K562 (cell line): ENCODE data around the gene ITGAX. TPM values are rescaled to one million over a fixed set of nuclear protein-coding genes. Genes with fewer than 3 reads are reported as not detected.

Experiments used
- ATAC-seq: fragments of 200-7000 bp; cut with Tn5 transposase; 3 replicates; pipeline ENCODE4 v1.9.1; 2020; ENCODE audit warnings: moderate library complexity
- BruUV-seq: library from RNA; stranded (reverse); fragments of 400-500 nt; replicated peaks from 2 replicates; lab custom pipeline; 2021; lab: Mats Ljungman, UMichigan
- CTCF ChIA-PET: fragments of 300-600 bp; formaldehyde crosslinking; extraction: SDS; loops from one replicate; lab custom pipeline; 2021; ENCODE audit warnings: low intra/inter-chr PET ratio; lab: Yijun Ruan, JAX
- POLR2A ChIA-PET: fragments of 300-600, 350-650 bp; sonication (Branson Sonifier 250); formaldehyde crosslinking; extraction: SDS; loops from one replicate; lab custom pipeline; 2021; ENCODE audit warnings: antibody characterized with exemption, inconsistent platforms; lab: Yijun Ruan, JAX
- DNase-seq, 4 experiments: peaks; one replicate each; pipeline versions ENCODE4 v3.0.0 to v3.0.0-alpha.2; 2011 to 2018; ENCODE audit warnings: low spot score in 3 of 4, mixed read lengths in 3 of 4; ENCODE audit errors: extremely low read depth in 1 of 4
- FAIRE-seq: peaks from 2 replicates; lab custom pipeline; 2011; peaks lifted over from hg19 to GRCh38; lab: Jason Lieb, UNC
- H2AFZ ChIP-seq: 2 replicates; pipeline ENCODE4 v1.6.0; 2011; ENCODE audit warnings: low read depth, low read length, control low read depth, inconsistent platforms
- H3K27ac ChIP-seq: fragments of 200-600 bp; 3 replicates; pipeline ENCODE4 v1.8.0; 2011; ENCODE audit warnings: low read depth, mild to moderate bottlenecking, control low read depth, inconsistent platforms, low read length, moderate library complexity, mixed read lengths; ENCODE audit errors: extremely low read depth
- H3K27me3 ChIP-seq, 2 experiments: fragments of 300-600 bp in 1 of 2; 2 replicates in 1 of 2; 3 replicates in 1 of 2; pipeline versions ENCODE4 v1.6.0 to v1.8.0; 2011; ENCODE audit warnings: inconsistent platforms in 2 of 2, low read length in 2 of 2, mild to moderate bottlenecking in 1 of 2, mixed read lengths in 1 of 2, moderate library complexity in 1 of 2; ENCODE audit not compliant: control insufficient read depth in 2 of 2, insufficient read depth in 2 of 2
- H3K36me3 ChIP-seq: fragments of 300-600 bp; 3 replicates; pipeline ENCODE4 v1.8.0; 2011; ENCODE audit warnings: mild to moderate bottlenecking, low read length, inconsistent platforms; ENCODE audit not compliant: control insufficient read depth, insufficient read depth
- H3K4me1 ChIP-seq, 2 experiments: fragments of 200-600 bp in 1 of 2; replicated peaks in 1 of 2; 2 replicates in 1 of 2; 3 replicates in 1 of 2; pipeline versions ENCODE4 v1.5.1 to v1.8.0; 2011; ENCODE audit warnings: inconsistent platforms in 2 of 2, low read length in 2 of 2, mild to moderate bottlenecking in 1 of 2, mixed read lengths in 1 of 2, moderate library complexity in 1 of 2; ENCODE audit not compliant: control insufficient read depth in 2 of 2, insufficient read depth in 2 of 2
- H3K4me2 ChIP-seq: 2 replicates; pipeline ENCODE4 v1.6.1; 2011; ENCODE audit warnings: low read length, control low read depth, inconsistent platforms, mixed read lengths; ENCODE audit not compliant: insufficient read depth
- H3K4me3 ChIP-seq: fragments of 200-600 bp; sonication (generic), shearing (Covaris generic); 2 replicates; pipeline ENCODE4 v1.5.1; 2016; ENCODE audit warnings: control low read depth, inconsistent platforms
- H3K79me2 ChIP-seq: fragments of 200-600 bp; 3 replicates; pipeline ENCODE4 v1.8.0; 2011; ENCODE audit warnings: low read length, inconsistent platforms; ENCODE audit not compliant: control insufficient read depth, insufficient read depth
- H3K9ac ChIP-seq, 2 experiments: 2 replicates each; pipeline versions ENCODE4 v1.6.0 to v1.6.1; 2011; ENCODE audit warnings: low read depth in 2 of 2, low read length in 2 of 2, control low read depth in 1 of 2, inconsistent platforms in 1 of 2, mild to moderate bottlenecking in 1 of 2, mixed read lengths in 1 of 2; ENCODE audit not compliant: insufficient read depth in 1 of 2
- H3K9me1 ChIP-seq: one replicate; pipeline ENCODE4 v1.6.0; 2011; ENCODE audit warnings: inconsistent platforms, mild to moderate bottlenecking, low read length, moderate library complexity; ENCODE audit not compliant: control insufficient read depth, insufficient read depth
- H3K9me3 ChIP-seq: replicated peaks from 2 replicates; pipeline ENCODE4 v1.5.1; 2011; ENCODE audit warnings: low read depth, low read length, inconsistent platforms; ENCODE audit not compliant: control insufficient read depth, insufficient read depth
- H4K20me1 ChIP-seq: replicated peaks from 2 replicates; pipeline ENCODE4 v1.6.1; 2011; ENCODE audit warnings: low read length, inconsistent platforms, mixed read lengths; ENCODE audit not compliant: control insufficient read depth, insufficient read depth
- CBFA2T2 ChIP-seq: fragments of 450-650 bp; conservative IDR thresholded peaks from 2 replicates; pipeline ENCODE4 v1.6.1; 2017; ENCODE audit warnings: mild to moderate bottlenecking
- ERF ChIP-seq: fragments of 450-650 bp; formaldehyde crosslinking; IDR thresholded peaks from 2 replicates; pipeline ENCODE4 v1.4.0; 2020; ENCODE audit warnings: mild to moderate bottlenecking, mixed read lengths
- ESRRB ChIP-seq: fragments of 250-450 bp; sonication (Bioruptor Pico); IDR thresholded peaks from 2 replicates; pipeline ENCODE4 v1.5.0; 2020; ENCODE audit warnings: mild to moderate bottlenecking, moderate library complexity, borderline replicate concordance
- KDM1A ChIP-seq, 2 experiments: fragments of 450-650 bp; IDR thresholded peaks; 2 replicates each; pipeline ENCODE4 v1.6.1; 2016; ENCODE audit warnings: mild to moderate bottlenecking in 2 of 2
- MYC ChIP-seq, 2 experiments: fragments of 250-450 bp in 1 of 2; sonication (Bioruptor Pico) in 1 of 2; IDR thresholded peaks; 2 replicates each; pipeline versions ENCODE4 v1.5.1 to v1.6.1; 2012 to 2021; ENCODE audit warnings: low read depth in 2 of 2, borderline replicate concordance in 1 of 2, improper control_type of control experiment in 1 of 2, low read length in 1 of 2, mild to moderate bottlenecking in 1 of 2, moderate library complexity in 1 of 2
- RBM25 ChIP-seq: fragments of 200-400 bp; formaldehyde crosslinking; IDR thresholded peaks from 2 replicates; pipeline ENCODE4 v1.6.1; 2018; ENCODE audit warnings: low read length, low read depth, moderate library complexity; ENCODE audit not compliant: severe bottlenecking
- SLC30A9 ChIP-seq: fragments of 250-450 bp; sonication (Bioruptor Pico); IDR thresholded peaks from 2 replicates; pipeline ENCODE4 v1.8.0; 2022; ENCODE audit warnings: mild to moderate bottlenecking, moderate library complexity
- SPI1 ChIP-seq: IDR thresholded peaks from 2 replicates; pipeline ENCODE4 v1.6.1; 2011; ENCODE audit warnings: low read depth, low read length, control low read depth, borderline replicate concordance
- TAL1 ChIP-seq: fragments of 450-650 bp; IDR thresholded peaks from 2 replicates; pipeline ENCODE4 v1.6.1; 2016; ENCODE audit warnings: mild to moderate bottlenecking
- TCF3 ChIP-seq: sonication (generic); formaldehyde crosslinking; IDR thresholded peaks from 2 replicates; pipeline ENCODE4 v1.4.0; 2020; ENCODE audit warnings: mild to moderate bottlenecking, missing genetic modification reagents
- TGIF2 ChIP-seq: sonication (generic); formaldehyde crosslinking; IDR thresholded peaks from 2 replicates; pipeline ENCODE4 v1.8.1; 2022; ENCODE audit warnings: mild to moderate bottlenecking, missing genetic modification reagents, moderate library complexity
- WGBS: fragments of 100-300 bp; shearing (Covaris generic); methylation state at CpG from one replicate; pipeline ENCODE4 v1.1.6; 2016; ENCODE audit warnings: low coverage, mixed read lengths; ENCODE audit not compliant: insufficient coverage; ENCODE audit errors: missing lambda C conversion rate; 5-methylcytosine and 5-hydroxymethylcytosine counted together
- in situ Hi-C: fragments of 300-500 bp; cut with MboI; formaldehyde crosslinking; loops from 4 replicates; pipeline ENCODE4 v1.15.0; 2018; ENCODE audit warnings: inconsistent platforms, mixed read lengths
- intact Hi-C: fragments of 100-400 bp; cut with micrococcal nuclease; formaldehyde crosslinking; loops from 2 replicates; pipeline ENCODE4 v1.14.2; 2022
- polyA plus RNA-seq, 8 experiments: library from polyadenylated mRNA; depleted of rRNA in 4 of 8; stranded (reverse) in 5 of 8; unstranded in 3 of 8; fragments of >200 nt; fragmentation: Nextera tagmentation in 2 of 8; fragmentation: Illumina TruSeq in 1 of 8; extraction: Ambion mirVana in 2 of 8; extraction: Trizol in 1 of 8; gene quantifications; 2 replicates each; pipeline versions ENCODE4 v1.2.1 to v1.2.3, GENCODE V29; 2011 to 2014; ENCODE audit warnings: inconsistent platforms in 1 of 8, missing spikeins in 1 of 8
- total RNA-seq, 7 experiments: library from RNA; depleted of rRNA in 6 of 7; stranded (reverse); fragments of >200 nt in 6 of 7; fragmentation: Illumina TruSeq in 2 of 7; extraction: Trizol in 2 of 7; gene quantifications; 2 replicates each; pipeline versions ENCODE4 v1.2.1 to v1.2.3, GENCODE V29; 2011 to 2021; ENCODE audit warnings: low replicate concordance in 1 of 7
- TF ChIP-seq, protein P1 (sequence below): sonication (generic); formaldehyde crosslinking; IDR thresholded peaks from 2 replicates; pipeline ENCODE4 v1.8.1; 2023; ENCODE audit warnings: mild to moderate bottlenecking, missing genetic modification reagents
- TF ChIP-seq, protein P2 (sequence below): fragments of 250-450 bp; sonication (Bioruptor Pico); IDR thresholded peaks from 2 replicates; pipeline ENCODE4 v1.8.0; 2022; ENCODE audit warnings: moderate library complexity, mild to moderate bottlenecking, inconsistent platforms
- TF ChIP-seq, protein P3 (sequence below): fragments of 150-350 bp; IDR thresholded peaks from 2 replicates; pipeline ENCODE4 v1.6.1; 2014; ENCODE audit warnings: low read depth, mild to moderate bottlenecking, low read length, borderline replicate concordance
- TF ChIP-seq, protein P4 (sequence below): sonication (generic); formaldehyde crosslinking; IDR thresholded peaks from 2 replicates; pipeline ENCODE4 v1.9.0; 2022; ENCODE audit warnings: mild to moderate bottlenecking, missing genetic modification reagents

ITGAX gene
- total and polyA plus RNA-seq, 9 of the 15 experiments (the other 6 are each of a cell fraction or from before 2014, with no cell fraction given) = 0.03 to 0.58 (median 0.14) TPM

DNA sequence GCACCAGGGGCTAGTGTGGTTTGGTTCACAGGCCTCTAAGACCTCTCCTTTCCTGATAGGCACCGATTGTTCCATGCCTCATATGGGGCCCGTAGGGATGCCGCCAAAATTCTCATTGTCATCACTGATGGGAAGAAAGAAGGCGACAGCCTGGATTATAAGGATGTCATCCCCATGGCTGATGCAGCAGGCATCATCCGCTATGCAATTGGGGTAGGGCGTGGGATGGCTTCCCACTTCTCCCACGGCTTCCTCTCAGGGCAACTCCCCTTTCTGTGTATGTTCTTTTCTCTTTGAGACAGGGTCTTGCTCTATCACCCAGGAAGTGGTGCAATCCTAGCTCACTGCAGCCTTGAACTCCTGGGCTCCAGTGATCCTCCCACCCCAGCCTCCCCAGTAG lies 5.3 kb downstream of the ITGAX start:
- Histone ChIP-seq H3K9ac (no peak overlapping the region), H4K20me1 (no peaks in the 10 kb centered on the region), H3K9me1 (no peaks in the 10 kb centered on the region), H3K9me3 (no peaks in the 10 kb centered on the region), H3K4me2 (no peak overlapping the region), H3K79me2 (no peaks in the 10 kb centered on the region), H3K4me3 (no peak overlapping the region), H3K27ac (no peak overlapping the region), H3K27me3 (peaks cover 4 to 31% of the 10 kb centered on the region in 2 experiments; a peak in 3 of 5 replicates), H3K36me3 (no peaks in the 10 kb centered on the region), H2AFZ (no peak overlapping the region), H3K4me1 (peaks cover 0 to 13% of the 10 kb centered on the region in 2 experiments; a peak in 2 of 5 replicates)
- no peak for ATAC-seq
- in situ Hi-C loops (no loop called here), intact Hi-C loops (no loop called here)
- ChIA-PET POLR2A (no interaction called here), CTCF (no interaction called here)
- DNase-seq = no peak
- 3% methylated on average over 7 of the region's 7 CpGs for WGBS
- no peak for FAIRE-seq
- no TSS peak for BruUV-seq
- TF ChIP-seq ESRRB (CRISPR knock-in tag) = no peak
- TF ChIP-seq KDM1A (IDR thresholded peaks at IDR 0.05) = no peak
- TF ChIP-seq TGIF2 = no peak
- TF ChIP-seq, protein P1, sequence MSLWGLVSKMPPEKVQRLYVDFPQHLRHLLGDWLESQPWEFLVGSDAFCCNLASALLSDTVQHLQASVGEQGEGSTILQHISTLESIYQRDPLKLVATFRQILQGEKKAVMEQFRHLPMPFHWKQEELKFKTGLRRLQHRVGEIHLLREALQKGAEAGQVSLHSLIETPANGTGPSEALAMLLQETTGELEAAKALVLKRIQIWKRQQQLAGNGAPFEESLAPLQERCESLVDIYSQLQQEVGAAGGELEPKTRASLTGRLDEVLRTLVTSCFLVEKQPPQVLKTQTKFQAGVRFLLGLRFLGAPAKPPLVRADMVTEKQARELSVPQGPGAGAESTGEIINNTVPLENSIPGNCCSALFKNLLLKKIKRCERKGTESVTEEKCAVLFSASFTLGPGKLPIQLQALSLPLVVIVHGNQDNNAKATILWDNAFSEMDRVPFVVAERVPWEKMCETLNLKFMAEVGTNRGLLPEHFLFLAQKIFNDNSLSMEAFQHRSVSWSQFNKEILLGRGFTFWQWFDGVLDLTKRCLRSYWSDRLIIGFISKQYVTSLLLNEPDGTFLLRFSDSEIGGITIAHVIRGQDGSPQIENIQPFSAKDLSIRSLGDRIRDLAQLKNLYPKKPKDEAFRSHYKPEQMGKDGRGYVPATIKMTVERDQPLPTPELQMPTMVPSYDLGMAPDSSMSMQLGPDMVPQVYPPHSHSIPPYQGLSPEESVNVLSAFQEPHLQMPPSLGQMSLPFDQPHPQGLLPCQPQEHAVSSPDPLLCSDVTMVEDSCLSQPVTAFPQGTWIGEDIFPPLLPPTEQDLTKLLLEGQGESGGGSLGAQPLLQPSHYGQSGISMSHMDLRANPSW (CRISPR knock-in tag) = no peak
- TF ChIP-seq, protein P2, sequence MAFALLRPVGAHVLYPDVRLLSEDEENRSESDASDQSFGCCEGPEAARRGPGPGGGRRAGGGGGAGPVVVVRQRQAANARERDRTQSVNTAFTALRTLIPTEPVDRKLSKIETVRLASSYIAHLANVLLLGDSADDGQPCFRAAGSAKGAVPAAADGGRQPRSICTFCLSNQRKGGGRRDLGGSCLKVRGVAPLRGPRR (CRISPR knock-in tag) = no peak
- TF ChIP-seq, protein P3, sequence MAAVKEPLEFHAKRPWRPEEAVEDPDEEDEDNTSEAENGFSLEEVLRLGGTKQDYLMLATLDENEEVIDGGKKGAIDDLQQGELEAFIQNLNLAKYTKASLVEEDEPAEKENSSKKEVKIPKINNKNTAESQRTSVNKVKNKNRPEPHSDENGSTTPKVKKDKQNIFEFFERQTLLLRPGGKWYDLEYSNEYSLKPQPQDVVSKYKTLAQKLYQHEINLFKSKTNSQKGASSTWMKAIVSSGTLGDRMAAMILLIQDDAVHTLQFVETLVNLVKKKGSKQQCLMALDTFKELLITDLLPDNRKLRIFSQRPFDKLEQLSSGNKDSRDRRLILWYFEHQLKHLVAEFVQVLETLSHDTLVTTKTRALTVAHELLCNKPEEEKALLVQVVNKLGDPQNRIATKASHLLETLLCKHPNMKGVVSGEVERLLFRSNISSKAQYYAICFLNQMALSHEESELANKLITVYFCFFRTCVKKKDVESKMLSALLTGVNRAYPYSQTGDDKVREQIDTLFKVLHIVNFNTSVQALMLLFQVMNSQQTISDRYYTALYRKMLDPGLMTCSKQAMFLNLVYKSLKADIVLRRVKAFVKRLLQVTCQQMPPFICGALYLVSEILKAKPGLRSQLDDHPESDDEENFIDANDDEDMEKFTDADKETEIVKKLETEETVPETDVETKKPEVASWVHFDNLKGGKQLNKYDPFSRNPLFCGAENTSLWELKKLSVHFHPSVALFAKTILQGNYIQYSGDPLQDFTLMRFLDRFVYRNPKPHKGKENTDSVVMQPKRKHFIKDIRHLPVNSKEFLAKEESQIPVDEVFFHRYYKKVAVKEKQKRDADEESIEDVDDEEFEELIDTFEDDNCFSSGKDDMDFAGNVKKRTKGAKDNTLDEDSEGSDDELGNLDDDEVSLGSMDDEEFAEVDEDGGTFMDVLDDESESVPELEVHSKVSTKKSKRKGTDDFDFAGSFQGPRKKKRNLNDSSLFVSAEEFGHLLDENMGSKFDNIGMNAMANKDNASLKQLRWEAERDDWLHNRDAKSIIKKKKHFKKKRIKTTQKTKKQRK = no peak
- no peak for TF ChIP-seq RBM25
- no peak for TF ChIP-seq SPI1
- TF ChIP-seq TCF3 (CRISPR knock-in tag) = no peak
- TF ChIP-seq, protein P4, sequence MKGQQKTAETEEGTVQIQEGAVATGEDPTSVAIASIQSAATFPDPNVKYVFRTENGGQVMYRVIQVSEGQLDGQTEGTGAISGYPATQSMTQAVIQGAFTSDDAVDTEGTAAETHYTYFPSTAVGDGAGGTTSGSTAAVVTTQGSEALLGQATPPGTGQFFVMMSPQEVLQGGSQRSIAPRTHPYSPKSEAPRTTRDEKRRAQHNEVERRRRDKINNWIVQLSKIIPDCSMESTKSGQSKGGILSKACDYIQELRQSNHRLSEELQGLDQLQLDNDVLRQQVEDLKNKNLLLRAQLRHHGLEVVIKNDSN = no peak
- no peak for TF ChIP-seq MYC (IDR thresholded peaks at IDR 0.05; ENCODE audit: low read depth, low read length)
- TF ChIP-seq MYC (CRISPR knock-in tag; IDR thresholded peaks at IDR 0.05; ENCODE audit: borderline replicate concordance, low read depth) = no peak
- no peak for TF ChIP-seq SLC30A9 (CRISPR knock-in tag)
- TF ChIP-seq TAL1 = no peak
- TF ChIP-seq CBFA2T2 = no peak
- TF ChIP-seq ERF = no peak
